Measurements from ENCODE around the gene CSF1R.

DNA sequence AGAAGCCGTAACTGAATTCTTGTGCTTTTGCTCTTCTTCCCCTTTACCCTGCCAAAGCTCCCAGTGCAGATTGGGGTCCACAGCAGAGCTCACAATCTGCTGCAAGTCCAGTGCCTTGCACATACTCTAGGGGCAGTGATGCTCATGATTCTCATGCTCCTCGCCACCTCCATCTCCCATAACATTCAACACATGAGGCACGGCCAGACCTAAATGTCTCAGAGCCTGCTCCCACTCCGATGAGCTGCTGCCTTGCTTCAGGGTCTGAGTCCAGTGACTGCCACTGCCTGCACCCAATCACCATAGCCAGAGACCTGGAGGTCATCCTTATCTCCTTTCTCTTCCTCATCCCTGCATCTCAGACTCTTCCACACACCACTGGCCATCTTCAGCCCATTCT, 10.5 kb downstream of the CSF1R start:
- no peak for TF ChIP-seq CTCF (IDR thresholded peaks at IDR 0.05)
- TF ChIP-seq EZH2phosphoT487 (IDR thresholded peaks at IDR 0.05; ENCODE audit: borderline replicate concordance, low read depth), result no peak
- TF ChIP-seq, protein P1, sequence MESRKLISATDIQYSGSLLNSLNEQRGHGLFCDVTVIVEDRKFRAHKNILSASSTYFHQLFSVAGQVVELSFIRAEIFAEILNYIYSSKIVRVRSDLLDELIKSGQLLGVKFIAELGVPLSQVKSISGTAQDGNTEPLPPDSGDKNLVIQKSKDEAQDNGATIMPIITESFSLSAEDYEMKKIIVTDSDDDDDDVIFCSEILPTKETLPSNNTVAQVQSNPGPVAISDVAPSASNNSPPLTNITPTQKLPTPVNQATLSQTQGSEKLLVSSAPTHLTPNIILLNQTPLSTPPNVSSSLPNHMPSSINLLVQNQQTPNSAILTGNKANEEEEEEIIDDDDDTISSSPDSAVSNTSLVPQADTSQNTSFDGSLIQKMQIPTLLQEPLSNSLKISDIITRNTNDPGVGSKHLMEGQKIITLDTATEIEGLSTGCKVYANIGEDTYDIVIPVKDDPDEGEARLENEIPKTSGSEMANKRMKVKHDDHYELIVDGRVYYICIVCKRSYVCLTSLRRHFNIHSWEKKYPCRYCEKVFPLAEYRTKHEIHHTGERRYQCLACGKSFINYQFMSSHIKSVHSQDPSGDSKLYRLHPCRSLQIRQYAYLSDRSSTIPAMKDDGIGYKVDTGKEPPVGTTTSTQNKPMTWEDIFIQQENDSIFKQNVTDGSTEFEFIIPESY (IDR thresholded peaks at IDR 0.05; ENCODE audit: borderline replicate concordance, low read depth), result no peak
- no peak for TF ChIP-seq RAD21 (IDR thresholded peaks at IDR 0.05; ENCODE audit: low read length)
- TF ChIP-seq EP300 (IDR thresholded peaks at IDR 0.05; ENCODE audit: borderline replicate concordance in 1 of 2, low read depth in 1 of 2, low read length in 1 of 2), result no peak
- no peak for TF ChIP-seq FOXJ3 (CRISPR knock-in tag; IDR thresholded peaks at IDR 0.05)
- no peak for TF ChIP-seq GABPA (IDR thresholded peaks at IDR 0.05; ENCODE audit: low read depth)
- TF ChIP-seq RFX5 (IDR thresholded peaks at IDR 0.05; ENCODE audit: low read length), result no peak
- no peak for TF ChIP-seq YY1 (IDR thresholded peaks at IDR 0.05; ENCODE audit: low read depth)
